ENCODE data around the gene TAF8. TPM values are rescaled to one million over a fixed set of nuclear protein-coding genes. Genes with fewer than 3 reads are reported as not detected.

TAF8 gene
- total RNA-seq, 4 donors from 2014 or later = 19.2 to 28.5 (median 26.4) TPM

DNA sequence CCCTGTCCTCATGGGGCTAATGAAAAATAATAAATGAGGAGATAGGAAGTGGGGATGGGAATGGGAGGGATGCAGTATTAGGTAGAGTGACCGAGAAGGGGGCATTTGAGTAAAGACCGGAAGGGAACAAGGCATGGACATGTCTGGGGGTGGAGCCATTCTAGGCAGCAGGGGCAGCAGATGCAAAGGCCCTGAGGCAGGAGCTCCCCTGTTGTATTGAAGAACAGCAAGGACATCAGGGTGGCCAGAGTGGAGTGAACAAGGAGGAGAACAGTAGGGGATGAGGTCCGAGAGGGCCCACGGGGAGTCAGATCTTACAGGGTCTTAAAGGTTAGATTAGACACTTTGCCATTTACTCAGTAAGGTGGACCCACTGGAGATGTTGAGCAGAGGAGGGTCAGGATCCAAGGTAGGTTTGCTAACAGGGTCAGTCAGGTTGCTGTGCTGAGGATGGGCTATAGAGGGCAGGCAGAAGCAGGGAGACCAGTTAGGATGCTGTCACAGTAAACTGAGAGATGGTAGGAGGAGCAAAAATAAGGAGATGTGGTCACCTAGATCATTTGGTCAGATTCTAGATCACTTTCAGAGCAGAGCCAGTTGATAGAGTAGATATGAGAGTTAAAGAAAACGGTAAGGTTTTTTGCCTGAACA is 18.7 kb downstream of the TAF8 start:
- no peaks in the 10 kb centered on the region for H3K9me3 ChIP-seq
- H3K4me3 ChIP-seq = no peak overlapping the region
- DNase-seq (ENCODE audit: low spot score in 2 of 2) = no peak
- no peaks in the 10 kb centered on the region for H3K27me3 ChIP-seq
- H3K4me1 ChIP-seq = no peaks in the 10 kb centered on the region
- no peak overlapping the region for H3K27ac ChIP-seq
- TF ChIP-seq CTCF (IDR thresholded peaks at IDR 0.05) (no peak), POLR2A (IDR thresholded peaks at IDR 0.05) (no peak), EP300 (IDR thresholded peaks at IDR 0.05) (no peak), POLR2AphosphoS5 (IDR thresholded peaks at IDR 0.05) (no peak)
- over 99% methylated on average over 5 of the region's 5 CpGs for WGBS
- H3K36me3 ChIP-seq = peaks cover 89% of the 10 kb centered on the region

GRCh38 chr6:42071881-42072583 is 21.7 kb downstream of the TAF8 start:
- no peak for DNase-seq (ENCODE audit: low spot score in 2 of 2)
- no peaks in the 10 kb centered on the region for H3K9me3 ChIP-seq
- H3K36me3 ChIP-seq = peaks cover 69% of the 10 kb centered on the region
- no peak for TF ChIP-seq EP300 (IDR thresholded peaks at IDR 0.05)
- no peak for TF ChIP-seq CTCF (IDR thresholded peaks at IDR 0.05)
- no peak for TF ChIP-seq POLR2A (IDR thresholded peaks at IDR 0.05)
- no peak for TF ChIP-seq POLR2AphosphoS5 (IDR thresholded peaks at IDR 0.05)
- peaks cover 7% of the 10 kb centered on the region for H3K4me1 ChIP-seq
- H3K4me3 ChIP-seq = no peak overlapping the region
- WGBS = 79% methylated on average over 6 of the region's 6 CpGs
- H3K27ac ChIP-seq = no peak overlapping the region
- no peaks in the 10 kb centered on the region for H3K27me3 ChIP-seq

GRCh38 chr6:42073287-42073686 is 23.0 kb downstream of the TAF8 start:
- no peak for TF ChIP-seq CTCF (IDR thresholded peaks at IDR 0.05)
- no peak for TF ChIP-seq EP300 (IDR thresholded peaks at IDR 0.05)
- TF ChIP-seq POLR2AphosphoS5 (IDR thresholded peaks at IDR 0.05) = no peak
- TF ChIP-seq POLR2A (IDR thresholded peaks at IDR 0.05) = no peak
- H3K4me1 ChIP-seq = peaks cover 7% of the 10 kb centered on the region
- no peak for DNase-seq (ENCODE audit: low spot score in 2 of 2)
- H3K36me3 ChIP-seq = peaks cover 69% of the 10 kb centered on the region
- 88% methylated on average over 2 of the region's 2 CpGs for WGBS
- no peak overlapping the region for H3K27ac ChIP-seq
- H3K4me3 ChIP-seq = no peak overlapping the region
- H3K9me3 ChIP-seq = no peaks in the 10 kb centered on the region
- no peaks in the 10 kb centered on the region for H3K27me3 ChIP-seq

- Histone ChIP-seq H3K4me1 (peaks cover 7% of the 10 kb centered on the region), H3K4me3 (no peak overlapping the region), H3K9me3 (no peaks in the 10 kb centered on the region), H3K27me3 (no peaks in the 10 kb centered on the region), H3K27ac (no peak overlapping the region), H3K36me3 (peaks cover 64% of the 10 kb centered on the region)
- TF ChIP-seq CTCF (IDR thresholded peaks at IDR 0.05) = peak; percentile 45 to 71
- TF ChIP-seq POLR2AphosphoS5 (IDR thresholded peaks at IDR 0.05) = no peak
- TF ChIP-seq EP300 (IDR thresholded peaks at IDR 0.05) = no peak
- 29% methylated on average over 7 of the region's 7 CpGs for WGBS
- DNase-seq (ENCODE audit: low spot score in 2 of 2) = peak; percentile 83 to 87
Observed at GRCh38 chr6:42075159-42075838, 25.0 kb downstream of the TAF8 start.

DNA sequence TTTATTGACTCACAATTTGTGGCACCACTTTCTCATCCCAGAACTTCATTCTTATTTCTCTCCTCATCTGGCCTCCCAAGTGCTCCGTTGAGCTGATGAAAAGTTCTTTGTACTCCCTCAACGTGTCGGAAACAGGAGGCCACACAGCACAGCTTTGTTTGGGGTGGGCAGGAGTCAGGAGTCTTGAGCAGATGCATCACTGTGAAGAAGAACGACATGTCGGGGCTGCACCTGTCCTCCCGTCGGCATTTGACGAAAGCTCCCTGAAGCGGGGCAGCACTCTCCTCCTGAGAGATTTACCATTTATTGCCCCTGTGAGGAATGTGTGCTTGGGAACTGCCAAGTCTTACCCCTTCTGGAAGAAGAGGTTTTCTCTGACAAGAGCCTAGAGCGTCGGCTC is 28.1 kb downstream of the TAF8 start:
- Histone ChIP-seq H3K4me1 (peaks cover 7% of the 10 kb centered on the region), H3K27ac (no peak overlapping the region), H3K9me3 (no peaks in the 10 kb centered on the region), H3K4me3 (no peak overlapping the region), H3K36me3 (peaks cover 54% of the 10 kb centered on the region), H3K27me3 (no peaks in the 10 kb centered on the region)
- no peak for DNase-seq (ENCODE audit: low spot score in 2 of 2)
- WGBS = 80% methylated on average over 10 of the region's 11 CpGs
- TF ChIP-seq POLR2AphosphoS5 (IDR thresholded peaks at IDR 0.05) (no peak), CTCF (IDR thresholded peaks at IDR 0.05) (no peak), POLR2A (IDR thresholded peaks at IDR 0.05) (no peak), EP300 (IDR thresholded peaks at IDR 0.05) (no peak)

Data from suprapubic skin (tissue), 4 donors.